Measurements from ENCODE around the gene DGKE. TPM values are rescaled to one million over a fixed set of nuclear protein-coding genes. Genes with fewer than 3 reads are reported as not detected.

DGKE gene
- total and polyA plus RNA-seq, 2 of the 13 experiments (the other 11 are each of a cell fraction or from before 2014, with no cell fraction given): 3.2 to 5.3 TPM

GRCh38 chr17:56913353-56913866 is 79.5 kb downstream of the DGKE start (continued):
- TF ChIP-seq ZNF142 (CRISPR knock-in tag; IDR thresholded peaks at IDR 0.05): 0 out of 2 replicates have a peak, but pooled peaks have one; percentile 23
- TF ChIP-seq ZNF567 (CRISPR knock-in tag; IDR thresholded peaks at IDR 0.05; ENCODE audit: borderline replicate concordance): no peak; the same call in 1 of the 2 replicates
- TF ChIP-seq FOXJ3 (CRISPR knock-in tag; IDR thresholded peaks at IDR 0.05; ENCODE audit: borderline replicate concordance): peak; percentile 46; the same call in 1 of the 2 replicates
- peak; percentile 5; the same call in 1 of the 2 replicates for TF ChIP-seq ZNF747 (CRISPR knock-in tag; IDR thresholded peaks at IDR 0.05; ENCODE audit: borderline replicate concordance)
- no peak for TF ChIP-seq PITX1 (CRISPR knock-in tag; IDR thresholded peaks at IDR 0.05)
- peak; percentile 79 for TF ChIP-seq ZNF18 (CRISPR knock-in tag; IDR thresholded peaks at IDR 0.05; ENCODE audit: insufficient replicate concordance)
- peak; percentile 40; the same call in 1 of the 2 replicates for TF ChIP-seq ZFP82 (CRISPR knock-in tag; IDR thresholded peaks at IDR 0.05; ENCODE audit: borderline replicate concordance)
- peak; percentile 67 for TF ChIP-seq REL (CRISPR knock-in tag; conservative IDR thresholded peaks at IDR 0.05)
- TF ChIP-seq ARID2 (CRISPR knock-in tag; IDR thresholded peaks at IDR 0.05; ENCODE audit: borderline replicate concordance): 0 out of 2 replicates have a peak, but pooled peaks have one; percentile 96
- peak; percentile 40; the same call in 1 of the 2 replicates for TF ChIP-seq RNF2 (conservative IDR thresholded peaks at IDR 0.05; ENCODE audit: low read depth)
- 0 out of 2 replicates have a peak, but pooled peaks have one; percentile 11 for TF ChIP-seq EEA1 (CRISPR knock-in tag; IDR thresholded peaks at IDR 0.05; ENCODE audit: borderline replicate concordance)

All from HepG2 (cell line).